Activated CD4-positive, alpha-beta T cell treated with anti-CD3 and anti-CD28 coated beads for 24 hours (primary cell): ENCODE results near the gene SF3B6.

Experiments
- DNase-seq, 2 donors: peaks; one replicate each; pipeline ENCODE4 v3.0.0-alpha.2; 2020; ENCODE audit warnings: low read depth in 2 of 2

Gene SF3B6

GRCh38 chr2:24020244-24020643 lies 55.9 kb downstream of the SF3B6 start:
- DNase-seq = no peak

GRCh38 chr2:24019729-24020128 lies 56.4 kb downstream of the SF3B6 start:
- DNase-seq = no peak

GRCh38 chr2:24018241-24018640 lies 57.9 kb downstream of the SF3B6 start:
- no peak for DNase-seq

- no peak for DNase-seq
Observed at GRCh38 chr2:24017711-24018110, 58.4 kb downstream of the SF3B6 start.
